Activated CD8-positive, alpha-beta memory T cell treated with anti-CD3 and anti-CD28 coated beads for 4 hours (primary cell): ENCODE measurements around the gene AFAP1.
"Not testable (repeated sequence)": the region's sequence is repeated elsewhere in the genome, so short reads cannot be mapped to it uniquely, and the experiment has no call there.

Experiments
- DNase-seq, 2 donors: peaks; one replicate each; pipeline ENCODE4 v3.0.0-alpha.2; 2020; ENCODE audit warnings: low read depth in 2 of 2

AFAP1 gene

DNA sequence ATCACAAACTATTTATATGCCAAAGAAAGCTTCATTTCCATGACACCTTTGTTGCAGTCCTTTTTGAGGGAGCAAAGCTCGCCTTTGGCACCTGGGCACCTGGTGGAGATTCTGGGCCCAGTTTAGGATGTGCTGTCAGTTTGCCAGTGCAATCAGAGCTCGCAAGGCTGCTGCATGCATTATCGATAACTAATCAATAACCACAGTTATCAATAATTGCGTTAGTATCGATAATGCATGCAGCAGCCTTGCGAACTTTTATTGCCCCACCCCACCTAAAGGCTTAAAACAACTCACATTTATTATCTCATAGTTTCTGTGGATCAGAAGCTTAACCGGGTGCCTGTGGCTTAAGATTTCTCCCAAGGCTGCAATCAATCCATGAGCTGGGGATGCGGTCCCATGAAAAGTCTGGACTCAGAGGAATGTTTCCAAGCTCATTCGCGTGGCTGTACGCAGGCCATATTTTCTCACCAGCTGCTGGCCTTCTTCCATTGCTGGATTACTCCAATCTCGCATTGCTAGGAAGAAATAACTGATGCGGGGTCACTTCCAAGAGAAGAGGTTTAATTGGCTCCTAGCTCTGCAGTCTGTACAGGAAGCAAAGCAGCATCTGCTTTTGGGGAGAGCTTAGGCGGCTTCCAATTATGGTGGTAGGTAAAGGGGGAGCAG lies 6.2 kb upstream of the AFAP1 start:
- DNase-seq, result no peak

- no peak for DNase-seq
Measured at GRCh38 chr4:7944599-7945220, 5.0 kb upstream of the AFAP1 start.

- DNase-seq, result not testable (repeated sequence)
Measured at GRCh38 chr4:7943688-7944087, 4.0 kb upstream of the AFAP1 start.

- no peak for DNase-seq
Measured at GRCh38 chr4:7943211-7943610, 3.5 kb upstream of the AFAP1 start.

DNA sequence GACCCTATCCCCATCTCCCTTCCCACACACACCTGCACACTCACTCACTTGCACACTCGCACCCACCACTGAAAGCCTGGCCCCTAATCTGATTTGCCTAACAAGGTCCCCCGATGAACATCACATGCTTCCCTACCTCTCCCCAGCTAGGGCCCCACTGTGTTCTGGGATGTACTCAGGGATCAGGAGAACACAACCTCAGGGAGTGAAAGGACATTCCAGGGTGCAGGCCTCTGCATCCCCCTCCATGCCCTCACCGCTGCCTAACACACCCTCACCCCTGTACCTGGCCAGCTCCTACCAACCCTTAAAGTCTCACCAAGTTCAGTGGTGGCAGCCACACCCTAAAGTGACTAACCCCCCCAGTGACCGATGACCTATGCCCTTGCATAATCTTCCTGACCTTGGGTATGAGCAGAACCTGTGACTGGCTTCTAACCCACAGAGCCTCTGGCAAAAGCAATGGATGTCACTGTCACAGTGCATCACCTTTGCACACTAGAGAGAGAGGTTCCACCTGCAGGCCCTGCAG lies 2.4 kb upstream of the AFAP1 start:
- DNase-seq, result no peak

DNA sequence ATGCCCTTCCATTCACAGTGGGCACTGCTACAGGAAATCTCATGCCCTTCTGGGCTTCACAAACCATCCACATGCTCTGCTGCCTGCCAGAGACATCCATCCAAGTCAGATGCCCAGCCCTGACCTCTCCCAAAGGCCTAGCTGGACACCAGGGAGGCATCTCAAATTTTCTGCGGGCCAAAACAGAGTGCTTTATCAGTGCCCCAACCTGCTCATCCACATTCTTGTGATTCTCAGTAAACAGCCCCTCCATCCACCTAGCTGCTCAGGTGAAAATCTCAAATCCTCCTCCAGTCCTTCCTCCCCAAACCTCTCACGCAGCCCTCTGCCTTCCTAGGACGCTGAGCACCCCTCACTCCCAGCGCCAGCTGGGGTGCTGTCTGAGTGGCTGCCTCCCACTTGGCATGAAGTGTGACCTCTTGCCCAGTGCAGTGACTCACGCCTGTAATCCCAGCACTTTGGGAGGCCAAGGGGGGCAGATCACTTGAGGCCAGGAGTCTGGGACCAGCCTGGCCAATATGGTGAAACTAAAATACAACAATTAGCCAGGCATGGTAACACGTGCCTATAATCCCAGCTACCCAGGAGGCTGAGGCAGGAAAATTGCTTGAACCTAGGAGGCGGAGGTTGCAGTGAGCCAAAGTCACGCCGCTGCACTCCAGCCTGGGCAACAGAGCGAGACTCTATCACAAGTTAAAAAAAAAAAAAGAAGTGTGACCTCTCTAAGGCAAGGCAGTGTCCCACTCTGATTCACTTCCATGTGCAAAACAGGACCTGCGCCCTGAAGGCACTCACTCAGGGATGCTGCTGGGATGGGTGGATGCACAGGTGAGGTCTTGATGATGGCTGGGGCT lies 1.7 kb upstream of the AFAP1 start:
- DNase-seq, result no peak

GRCh38 chr4:7938609-7939376 lies 868 bp downstream of the AFAP1 start:
- DNase-seq, result no peak

GRCh38 chr4:7938266-7938608 lies 1.4 kb downstream of the AFAP1 start:
- DNase-seq, result no peak

DNA sequence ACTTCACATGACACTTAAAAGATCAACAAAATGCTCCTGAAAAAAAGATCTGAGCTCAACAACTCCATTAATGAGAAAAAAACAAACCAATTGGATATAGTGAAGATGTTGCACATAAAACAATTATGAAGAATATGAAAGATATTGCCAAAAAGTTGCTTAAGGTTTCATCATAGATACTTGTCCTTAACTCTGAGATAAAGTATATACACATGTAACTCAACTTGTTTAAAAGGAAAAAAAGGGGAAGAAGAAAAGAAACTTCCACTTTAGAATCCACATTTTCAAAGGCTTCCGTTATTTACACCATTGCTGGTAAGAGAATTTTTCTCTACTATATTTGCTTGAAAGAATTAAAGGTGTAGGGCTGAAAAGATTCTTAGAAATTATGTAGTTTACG lies 2.7 kb downstream of the AFAP1 start:
- DNase-seq, result no peak

GRCh38 chr4:7933651-7934510 lies 5.8 kb downstream of the AFAP1 start:
- DNase-seq, result no peak

DNA sequence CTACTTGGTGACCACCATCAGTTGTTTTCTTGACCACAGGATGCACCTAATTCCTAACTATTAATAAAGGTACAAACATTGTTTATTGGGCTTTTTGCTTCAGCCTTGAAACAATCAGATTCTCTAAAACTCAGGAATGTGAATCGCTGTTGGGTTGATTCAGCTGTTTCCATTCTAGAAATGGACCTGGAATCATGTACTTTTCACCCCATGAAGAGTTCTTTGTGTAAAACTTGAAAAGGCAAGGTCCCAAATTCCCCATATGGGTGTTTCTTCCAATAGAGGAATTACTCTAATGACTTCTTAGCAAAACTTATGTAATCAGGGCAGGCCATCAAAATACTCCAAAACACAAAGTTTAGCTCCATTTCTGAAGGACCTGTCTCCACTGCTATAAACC lies 7.4 kb downstream of the AFAP1 start:
- no peak for DNase-seq

GRCh38 chr4:7929118-7929951 lies 10.3 kb downstream of the AFAP1 start:
- DNase-seq, result no peak

DNA sequence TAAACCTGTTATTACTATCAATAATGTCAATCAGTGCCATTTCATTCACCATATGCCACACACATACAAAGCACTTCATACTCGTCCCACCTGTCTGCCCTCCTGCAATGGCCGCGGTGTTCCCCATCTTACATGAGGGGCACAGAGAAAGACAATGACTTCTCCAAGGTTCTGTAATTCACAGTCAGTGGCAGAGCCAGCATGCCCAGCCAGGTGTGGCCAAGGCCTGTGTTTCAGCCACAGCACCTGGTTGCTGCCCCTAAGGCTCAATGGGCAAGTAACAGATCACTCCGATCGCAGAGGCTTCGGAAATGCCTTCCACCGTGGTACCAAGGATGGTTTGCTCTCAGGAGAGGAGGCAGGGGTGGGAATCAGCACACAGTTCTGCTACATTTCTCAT lies 10.9 kb downstream of the AFAP1 start:
- DNase-seq, result no peak

GRCh38 chr4:7926822-7927221 lies 12.8 kb downstream of the AFAP1 start:
- no peak for DNase-seq

GRCh38 chr4:7924570-7924969 lies 15.1 kb downstream of the AFAP1 start:
- DNase-seq, result no peak

- no peak for DNase-seq
Measured at GRCh38 chr4:7924163-7924562, 15.5 kb downstream of the AFAP1 start.

- DNase-seq, result no peak
Measured at GRCh38 chr4:7922466-7922865, 17.2 kb downstream of the AFAP1 start.

DNA sequence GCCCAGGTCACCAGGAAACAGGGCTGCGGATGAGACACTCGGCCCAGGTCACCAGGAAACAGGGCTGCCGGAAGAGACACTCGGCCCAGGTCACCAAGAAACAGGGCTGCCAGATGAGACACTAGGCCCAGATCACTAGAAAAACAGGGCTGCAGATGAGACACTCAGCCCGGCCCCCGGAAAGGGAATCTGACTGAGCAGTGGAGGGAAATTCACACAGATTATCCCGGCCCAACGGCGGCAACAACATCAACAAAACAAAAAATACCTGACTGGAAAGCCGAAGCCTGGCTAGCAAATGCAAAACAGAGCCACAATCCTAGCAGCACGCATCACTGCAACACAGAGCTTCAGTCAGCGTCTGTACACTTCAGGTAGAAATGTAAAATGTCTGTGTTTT lies 20.7 kb downstream of the AFAP1 start:
- DNase-seq, result no peak

DNA sequence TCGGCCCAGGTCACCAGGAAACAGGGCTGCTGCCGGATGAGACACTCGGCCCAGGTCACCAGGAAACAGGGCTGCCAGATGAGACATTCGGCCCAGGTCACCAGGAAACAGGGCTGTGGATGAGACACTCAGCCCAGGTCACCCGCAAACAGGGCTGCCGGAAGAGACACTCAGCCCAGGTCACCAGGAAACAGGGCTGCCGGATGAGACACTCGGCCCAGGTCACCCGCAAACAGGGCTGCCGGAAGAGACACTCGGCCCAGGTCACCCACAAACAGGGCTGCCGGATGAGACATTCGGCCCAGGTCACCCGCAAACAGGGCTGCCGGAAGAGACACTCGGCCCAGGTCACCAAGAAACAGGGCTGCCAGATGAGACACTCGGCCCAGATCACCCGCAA lies 21.5 kb downstream of the AFAP1 start:
- not testable (repeated sequence) for DNase-seq

DNA sequence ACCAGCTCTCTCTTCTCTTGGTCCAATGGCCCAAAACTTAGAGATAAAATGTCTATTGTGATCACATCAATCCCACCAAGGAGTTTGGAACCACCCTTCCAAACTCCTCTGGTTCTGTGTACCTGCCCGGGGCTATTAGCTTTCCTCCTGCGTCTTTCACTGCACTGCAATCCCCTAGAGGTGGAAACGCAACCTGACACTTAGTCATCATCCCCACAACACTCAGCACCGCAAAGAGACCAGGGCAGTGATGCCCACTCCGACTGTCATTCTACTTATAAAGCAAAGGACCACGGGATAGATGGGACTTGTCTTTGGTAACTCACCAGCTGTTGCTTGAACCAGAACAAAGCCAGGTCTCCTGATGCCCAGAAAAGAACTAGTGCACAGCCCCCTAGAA lies 22.0 kb downstream of the AFAP1 start:
- DNase-seq, result no peak
